ENCODE data around the gene NDC80.

The NDC80 gene

GRCh38 chr18:2559249-2559648 is 12.1 kb upstream of the NDC80 start:
- DNase-seq (ENCODE audit: low spot score) = no peak

GRCh38 chr18:2564373-2564772 is 7.0 kb upstream of the NDC80 start:
- DNase-seq (ENCODE audit: low spot score) = no peak

- no peak for DNase-seq (ENCODE audit: low spot score)
These were observed 3.2 kb upstream of the NDC80 start for GRCh38 chr18:2568129-2568528.

- no peak for DNase-seq (ENCODE audit: low spot score)
These were observed 2.8 kb upstream of the NDC80 start for GRCh38 chr18:2568605-2569004.

DNA sequence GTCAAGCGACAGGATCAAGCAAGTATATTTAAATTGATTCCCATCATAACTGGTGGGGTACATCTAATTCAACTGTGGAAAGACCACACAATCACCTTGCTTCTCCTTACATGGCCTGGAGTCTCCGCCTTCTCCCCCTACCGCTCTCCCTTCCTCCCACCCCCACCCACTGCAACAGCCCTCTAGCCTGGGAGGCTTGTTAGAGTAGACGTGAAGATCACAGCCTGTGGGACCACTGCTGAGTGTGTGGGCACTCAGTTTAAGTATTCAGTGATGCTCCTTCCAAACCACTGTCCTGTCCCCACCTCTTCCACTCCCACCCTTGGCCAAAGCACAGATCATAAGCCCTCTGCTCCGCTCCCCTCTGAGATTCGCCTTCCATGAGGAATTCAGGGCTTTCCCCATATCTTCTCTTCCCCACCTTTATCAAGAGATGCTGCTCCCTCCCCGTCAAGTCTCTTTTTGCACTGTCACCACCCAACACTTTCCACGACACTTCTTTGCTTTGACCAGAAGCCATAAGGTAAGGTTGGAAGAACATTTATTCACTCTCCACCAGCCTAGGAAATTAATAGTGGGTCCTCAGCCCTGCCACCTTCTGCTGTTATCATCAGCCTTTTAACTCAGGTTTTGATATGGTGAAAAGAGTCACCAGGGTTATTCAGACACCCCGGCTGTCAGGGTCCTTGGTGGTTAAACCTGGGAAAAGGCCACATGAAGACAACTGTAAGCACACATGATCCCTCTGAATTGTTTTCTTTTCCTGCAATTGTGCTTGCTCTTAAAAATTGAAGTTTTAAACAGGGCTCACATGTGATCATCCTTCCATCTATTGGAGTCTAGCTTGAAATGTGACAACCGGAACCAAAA is 1.8 kb upstream of the NDC80 start:
- peak; percentile 45 for DNase-seq (ENCODE audit: low spot score)

- DNase-seq (ENCODE audit: low spot score) = no peak
These were observed 571 bp upstream of the NDC80 start for GRCh38 chr18:2570772-2571199.

- peak; percentile 32 for DNase-seq (ENCODE audit: low spot score)
These were observed 813 bp downstream of the NDC80 start for GRCh38 chr18:2572171-2572569.

- DNase-seq (ENCODE audit: low spot score) = no peak
These were observed 1.5 kb downstream of the NDC80 start for GRCh38 chr18:2572892-2573291.

DNA sequence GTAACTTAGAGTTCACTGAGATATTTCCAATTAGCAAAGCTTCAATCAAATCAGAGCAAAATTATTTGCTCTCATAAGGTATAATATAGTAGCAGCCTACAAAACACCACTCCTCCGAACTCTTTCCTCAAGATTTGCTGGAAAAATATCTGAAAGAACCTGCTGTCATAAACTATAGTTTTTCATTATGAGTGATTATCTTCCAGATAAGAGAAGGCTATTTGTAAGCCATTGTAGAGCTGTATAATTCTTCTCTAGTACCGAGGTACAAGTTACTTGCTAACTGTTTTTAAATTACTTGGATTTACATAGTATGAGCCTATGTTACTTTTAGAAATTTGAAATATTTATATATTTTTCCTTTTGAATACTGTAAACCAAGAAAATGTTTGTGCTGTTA is 2.1 kb downstream of the NDC80 start:
- no peak for DNase-seq (ENCODE audit: low spot score)

GRCh38 chr18:2587788-2588187 is 16.4 kb downstream of the NDC80 start:
- DNase-seq (ENCODE audit: low spot score) = no peak

DNA sequence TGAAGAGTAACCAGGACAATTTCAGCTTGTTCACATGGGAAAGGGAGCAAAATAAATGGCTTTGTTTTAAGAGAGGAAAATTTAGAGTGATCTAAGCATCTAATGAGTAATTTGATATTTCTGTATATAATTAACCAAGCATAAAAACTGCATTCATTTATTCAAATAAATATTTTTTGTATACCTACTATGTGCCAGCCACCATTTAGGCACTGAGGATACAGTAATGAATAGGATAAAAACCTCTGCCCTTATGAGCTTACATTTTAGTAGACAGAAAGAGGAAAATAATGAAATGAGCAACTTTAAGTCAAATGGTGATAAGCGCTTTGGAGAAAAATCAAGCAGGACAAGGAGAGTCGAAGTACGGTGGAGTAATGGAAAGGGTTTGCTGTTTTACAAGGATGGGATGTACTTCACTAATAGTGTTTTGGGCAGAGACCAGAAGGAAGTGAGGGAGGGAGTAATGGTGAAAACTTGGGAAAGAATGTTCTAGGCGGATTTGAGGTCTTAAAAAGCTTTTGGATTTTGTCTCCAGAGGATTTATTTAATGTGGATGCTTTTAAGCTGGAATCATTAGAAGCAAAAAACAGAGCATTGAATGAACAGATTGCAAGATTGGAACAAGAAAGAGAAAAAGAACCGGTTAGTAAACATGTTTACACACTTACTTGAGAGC is 17.4 kb downstream of the NDC80 start:
- no peak for DNase-seq (ENCODE audit: low spot score)

DNA sequence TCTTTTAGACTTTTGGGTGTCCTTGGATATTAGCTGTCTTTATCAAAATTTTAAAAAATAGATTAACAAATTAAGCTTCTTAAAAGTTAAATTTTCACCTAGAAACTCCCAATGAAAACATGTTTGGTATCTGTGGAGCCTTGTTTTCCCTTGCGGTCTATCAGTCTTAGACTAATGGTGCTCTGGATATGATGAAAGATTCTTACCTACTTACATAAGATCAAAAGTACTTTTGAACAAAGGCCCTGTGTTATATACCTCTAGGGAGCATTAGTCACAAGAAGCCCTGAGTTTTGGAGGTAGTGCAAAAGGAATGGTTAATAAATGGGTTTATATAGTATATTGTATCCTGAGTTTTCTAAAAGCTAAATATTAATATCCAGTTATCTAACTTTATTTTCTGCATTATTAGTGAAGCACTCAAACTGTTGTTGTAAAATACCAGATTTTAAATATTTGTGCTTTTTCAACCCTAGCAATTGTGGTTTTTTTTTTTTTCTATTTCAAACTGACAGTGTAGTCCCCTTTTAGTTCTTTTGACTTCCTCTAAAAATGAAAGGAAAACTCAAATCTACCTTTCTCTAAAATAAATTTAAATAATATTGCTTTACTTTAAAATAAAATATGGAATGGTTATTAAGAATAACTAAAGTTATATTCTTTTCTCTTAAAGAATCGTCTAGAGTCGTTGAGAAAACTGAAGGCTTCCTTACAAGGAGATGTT is 18.1 kb downstream of the NDC80 start:
- no peak for DNase-seq (ENCODE audit: low spot score)

DNA sequence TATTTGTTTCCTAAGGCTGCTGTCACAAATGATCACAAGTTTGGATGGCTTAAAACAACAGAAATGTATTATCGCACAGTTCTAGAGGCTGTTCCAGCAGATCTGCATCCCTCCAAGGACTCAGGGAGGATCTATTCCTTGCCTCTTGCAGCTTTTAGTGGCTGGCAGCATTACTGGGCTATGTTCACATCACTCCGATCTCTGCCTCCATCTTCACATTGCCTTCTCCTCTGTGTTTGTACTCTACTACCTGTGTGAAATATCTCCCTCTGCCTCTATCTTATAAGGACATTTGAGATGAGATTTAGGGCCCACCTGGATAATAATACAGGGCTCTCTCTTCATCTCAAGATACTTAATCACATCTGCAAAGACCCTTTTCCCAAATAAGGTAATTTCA is 18.9 kb downstream of the NDC80 start:
- DNase-seq (ENCODE audit: low spot score) = no peak

- DNase-seq (ENCODE audit: low spot score) = no peak
These were observed 26.3 kb downstream of the NDC80 start for GRCh38 chr18:2597639-2598038.

DNA sequence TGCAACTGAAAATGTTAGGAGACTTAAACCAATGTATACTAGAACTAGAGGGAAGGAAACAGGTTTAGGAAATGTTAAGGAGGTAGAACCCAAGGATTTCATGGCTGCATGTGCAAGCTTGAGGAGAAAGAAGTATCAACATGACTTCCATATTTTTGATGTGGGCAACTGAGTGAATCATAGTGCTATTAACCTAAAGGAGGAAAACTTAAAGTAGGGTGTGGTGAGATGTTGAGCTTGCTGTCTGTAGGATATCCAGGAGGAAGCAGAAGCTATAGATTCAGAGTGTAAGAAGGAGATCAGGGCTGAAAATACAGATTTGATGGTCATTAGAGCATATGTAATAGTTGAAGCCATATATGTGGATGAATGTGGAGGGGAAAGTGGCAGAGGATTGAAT is 31.5 kb downstream of the NDC80 start:
- no peak for DNase-seq (ENCODE audit: low spot score)

- DNase-seq (ENCODE audit: low spot score) = no peak
These were observed 35.0 kb downstream of the NDC80 start for GRCh38 chr18:2606335-2606734.

DNA sequence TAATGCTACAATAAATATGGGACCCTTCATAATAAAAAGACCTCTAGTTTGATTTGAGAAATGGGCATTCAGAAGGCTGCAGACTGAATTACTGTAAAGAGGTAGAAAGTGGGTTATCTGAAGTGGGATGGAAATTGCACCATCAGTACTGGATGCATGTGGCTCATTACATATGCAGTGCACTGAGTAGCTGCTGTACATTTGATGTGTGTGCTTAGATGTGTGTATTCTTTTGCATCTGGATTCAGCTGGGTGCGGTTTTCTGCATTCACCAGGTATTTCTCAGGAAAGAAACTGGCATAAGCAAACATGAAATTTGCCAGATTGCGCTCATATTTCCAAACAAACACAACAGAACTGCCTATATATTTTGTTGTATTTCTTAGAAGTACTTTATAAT is 38.2 kb downstream of the NDC80 start:
- DNase-seq (ENCODE audit: low spot score) = no peak

- DNase-seq (ENCODE audit: low spot score) = no peak
These were observed 39.2 kb downstream of the NDC80 start for GRCh38 chr18:2610549-2610948.

- DNase-seq (ENCODE audit: low spot score) = no peak
These were observed 41.6 kb downstream of the NDC80 start for GRCh38 chr18:2612996-2613395.

- no peak for DNase-seq (ENCODE audit: low spot score)
These were observed 46.1 kb downstream of the NDC80 start for GRCh38 chr18:2617401-2617998.

DNA sequence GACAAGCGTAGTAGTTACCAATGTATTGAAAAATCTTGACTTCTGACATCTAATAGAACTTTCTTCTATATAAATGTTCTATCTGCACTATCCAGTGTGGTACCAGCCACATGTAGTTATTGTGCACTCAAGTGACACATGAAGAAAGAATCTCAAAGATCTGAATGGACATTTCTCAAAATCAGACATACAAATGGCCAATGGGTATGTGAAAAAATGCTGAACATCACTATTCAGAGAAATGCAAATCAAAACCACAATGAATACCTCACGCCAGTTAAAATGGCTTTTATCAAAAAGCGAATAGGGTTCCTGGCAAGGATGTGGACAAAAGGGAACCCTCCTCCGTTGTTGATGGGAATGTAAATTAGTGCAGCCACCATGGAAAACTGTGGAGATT is 46.7 kb downstream of the NDC80 start:
- no peak for DNase-seq (ENCODE audit: low spot score)

DNA sequence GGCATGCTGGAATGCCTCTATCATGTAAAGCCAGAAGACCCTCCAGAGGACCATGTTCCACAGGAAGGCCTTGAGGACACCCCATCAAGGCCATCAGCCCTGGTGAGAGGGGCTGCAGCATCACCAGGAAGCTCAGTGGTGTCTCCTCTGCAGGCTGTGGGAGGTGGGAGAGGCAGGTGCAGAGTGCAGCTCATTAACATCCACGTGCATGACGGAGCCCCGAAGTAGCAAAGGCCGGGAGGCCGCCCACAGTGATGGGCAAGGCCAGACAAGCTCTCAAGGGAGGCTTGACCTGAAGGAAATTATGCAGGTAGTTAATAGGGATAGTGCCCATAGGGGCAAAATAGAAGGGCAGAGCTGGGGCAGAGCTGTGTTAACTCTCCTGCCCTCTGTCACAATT is 53.9 kb downstream of the NDC80 start:
- DNase-seq (ENCODE audit: low spot score) = no peak

All from hematopoietic multipotent progenitor cell treated with erythropoietin and hydrocortisone succinate and interleukin-3 and kit ligand, for 17 days (in vitro differentiated cells).